Activated naive CD8-positive, alpha-beta T cell treated with anti-CD3 and anti-CD28 coated beads, Interleukin-2, amount 50 U/mL, for 24 hours (primary cell): ENCODE measurements around the gene CR2.
"Not testable (repeated sequence)": the region's sequence is repeated elsewhere in the genome, so short reads cannot be mapped to it uniquely, and the experiment has no call there.

Experiments
- ATAC-seq: fragments of 150-1000 bp; cut with Tn5 transposase; one replicate; pipeline ENCODE4 v1.10.0; 2021
- DNase-seq: peaks from one replicate; pipeline ENCODE4 v3.0.0; 2021
- H3K27ac Mint-ChIP-seq: one replicate; pipeline ENCODE4 v1.8.0; 2021; ENCODE audit warnings: mild to moderate bottlenecking, mixed read lengths
- H3K27me3 Mint-ChIP-seq: one replicate; pipeline ENCODE4 v1.8.0; 2021; ENCODE audit warnings: mixed read lengths
- H3K36me3 Mint-ChIP-seq: one replicate; pipeline ENCODE4 v1.8.0; 2021; ENCODE audit warnings: low read depth, mixed read lengths
- H3K4me1 Mint-ChIP-seq: one replicate; pipeline ENCODE4 v1.8.0; 2021; ENCODE audit warnings: mixed read lengths
- H3K4me3 Mint-ChIP-seq: one replicate; pipeline ENCODE4 v1.8.0; 2021; ENCODE audit warnings: mild to moderate bottlenecking, moderate library complexity, mixed read lengths
- H3K9me3 Mint-ChIP-seq: one replicate; pipeline ENCODE4 v1.8.0; 2021; ENCODE audit warnings: mixed read lengths

CR2 gene

GRCh38 chr1:207428783-207429182, 25.3 kb upstream of the CR2 start:
- no peak overlapping the region for H3K27ac Mint-ChIP-seq
- no peak overlapping the region for H3K4me3 Mint-ChIP-seq
- peaks cover 26% of the 10 kb centered on the region for H3K4me1 Mint-ChIP-seq
- no peak for ATAC-seq
- DNase-seq = no peak
- no peaks in the 10 kb centered on the region for H3K9me3 Mint-ChIP-seq
- no peaks in the 10 kb centered on the region for H3K36me3 Mint-ChIP-seq
- peaks cover 13% of the 10 kb centered on the region for H3K27me3 Mint-ChIP-seq

- no peak overlapping the region for H3K27ac Mint-ChIP-seq
- ATAC-seq = no peak
These were observed 24.2 kb upstream of the CR2 start for GRCh38 chr1:207429963-207430362.

GRCh38 chr1:207430602-207431001, 23.5 kb upstream of the CR2 start:
- H3K36me3 Mint-ChIP-seq = no peaks in the 10 kb centered on the region
- H3K9me3 Mint-ChIP-seq = no peaks in the 10 kb centered on the region
- peaks cover 25% of the 10 kb centered on the region for H3K4me1 Mint-ChIP-seq
- no peak overlapping the region for H3K4me3 Mint-ChIP-seq
- ATAC-seq = no peak
- no peak overlapping the region for H3K27ac Mint-ChIP-seq
- no peak for DNase-seq
- peaks cover 13% of the 10 kb centered on the region for H3K27me3 Mint-ChIP-seq

More at GRCh38 chr1:207429963-207430362, 24.2 kb upstream of the CR2 start:
- peaks cover 13% of the 10 kb centered on the region for H3K27me3 Mint-ChIP-seq
- no peaks in the 10 kb centered on the region for H3K9me3 Mint-ChIP-seq
- no peak overlapping the region for H3K4me3 Mint-ChIP-seq
- H3K4me1 Mint-ChIP-seq = peaks cover 25% of the 10 kb centered on the region
- no peak for DNase-seq
- no peaks in the 10 kb centered on the region for H3K36me3 Mint-ChIP-seq

- H3K36me3 Mint-ChIP-seq = no peaks in the 10 kb centered on the region
- DNase-seq (no peak), ATAC-seq (no peak)
- H3K9me3 Mint-ChIP-seq = no peaks in the 10 kb centered on the region
- H3K27ac Mint-ChIP-seq = no peak overlapping the region
- H3K4me3 Mint-ChIP-seq = no peak overlapping the region
- peaks cover 13% of the 10 kb centered on the region for H3K27me3 Mint-ChIP-seq
- peaks cover 31% of the 10 kb centered on the region for H3K4me1 Mint-ChIP-seq
These were observed 22.6 kb upstream of the CR2 start for GRCh38 chr1:207431508-207431907.

GRCh38 chr1:207433435-207433834, 20.7 kb upstream of the CR2 start:
- H3K9me3 Mint-ChIP-seq = no peaks in the 10 kb centered on the region
- ATAC-seq (no peak), DNase-seq (no peak)
- peaks cover 6% of the 10 kb centered on the region for H3K27me3 Mint-ChIP-seq
- no peak overlapping the region for H3K4me3 Mint-ChIP-seq
- H3K36me3 Mint-ChIP-seq = no peaks in the 10 kb centered on the region
- H3K4me1 Mint-ChIP-seq = peaks cover 24% of the 10 kb centered on the region
- no peak overlapping the region for H3K27ac Mint-ChIP-seq

GRCh38 chr1:207436746-207437145, 17.4 kb upstream of the CR2 start:
- ATAC-seq, H3K9me3 Mint-ChIP-seq, DNase-seq, H3K36me3 Mint-ChIP-seq, H3K27ac Mint-ChIP-seq, H3K4me1 Mint-ChIP-seq, H3K4me3 Mint-ChIP-seq, H3K27me3 Mint-ChIP-seq: not testable (repeated sequence)

GRCh38 chr1:207440626-207441025, 13.5 kb upstream of the CR2 start:
- DNase-seq (no peak), ATAC-seq (no peak)
- Mint-ChIP-seq H3K9me3 (no peaks in the 10 kb centered on the region), H3K36me3 (no peaks in the 10 kb centered on the region), H3K4me3 (no peak overlapping the region), H3K4me1 (peaks cover 8% of the 10 kb centered on the region), H3K27me3 (no peaks in the 10 kb centered on the region), H3K27ac (no peak overlapping the region)

GRCh38 chr1:207444514-207445217, 9.5 kb upstream of the CR2 start:
- Mint-ChIP-seq H3K4me3 (no peak overlapping the region), H3K27me3 (peaks cover under 1% of the 10 kb centered on the region), H3K36me3 (no peaks in the 10 kb centered on the region), H3K27ac (no peak overlapping the region), H3K4me1 (peaks cover 3% of the 10 kb centered on the region), H3K9me3 (no peaks in the 10 kb centered on the region)
- ATAC-seq (no peak), DNase-seq (no peak)

- Mint-ChIP-seq H3K9me3 (no peaks in the 10 kb centered on the region), H3K27ac (no peak overlapping the region), H3K4me3 (peak overlapping the region; percentile 68), H3K36me3 (no peaks in the 10 kb centered on the region), H3K4me1 (peaks cover 14% of the 10 kb centered on the region), H3K27me3 (peaks cover 13% of the 10 kb centered on the region)
- DNase-seq = no peak
- no peak for ATAC-seq
These were observed 450 bp upstream of the CR2 start for GRCh38 chr1:207453710-207454045.

GRCh38 chr1:207455183-207455754, 1.1 kb downstream of the CR2 start:
- H3K4me3 Mint-ChIP-seq = peak overlapping the region; percentile 68
- no peaks in the 10 kb centered on the region for H3K36me3 Mint-ChIP-seq
- H3K27ac Mint-ChIP-seq = peak overlapping the region; percentile 45
- no peaks in the 10 kb centered on the region for H3K9me3 Mint-ChIP-seq
- ATAC-seq = peak; percentile 29
- no peak for DNase-seq
- H3K4me1 Mint-ChIP-seq = peaks cover 24% of the 10 kb centered on the region
- peaks cover 9% of the 10 kb centered on the region for H3K27me3 Mint-ChIP-seq

GRCh38 chr1:207458414-207458813, 4.3 kb downstream of the CR2 start:
- H3K4me3 Mint-ChIP-seq = no peak overlapping the region
- H3K36me3 Mint-ChIP-seq = no peaks in the 10 kb centered on the region

GRCh38 chr1:207459008-207459407, 4.9 kb downstream of the CR2 start:
- Mint-ChIP-seq H3K9me3 (no peaks in the 10 kb centered on the region), H3K27ac (no peak overlapping the region), H3K27me3 (peaks cover 5% of the 10 kb centered on the region), H3K4me3 (no peak overlapping the region), H3K4me1 (peaks cover 55% of the 10 kb centered on the region), H3K36me3 (no peaks in the 10 kb centered on the region)
- DNase-seq (no peak), ATAC-seq (no peak)

More at GRCh38 chr1:207458414-207458813, 4.3 kb downstream of the CR2 start:
- DNase-seq = no peak
- Mint-ChIP-seq H3K27ac (no peak overlapping the region), H3K9me3 (no peaks in the 10 kb centered on the region), H3K27me3 (peaks cover 5% of the 10 kb centered on the region), H3K4me1 (peaks cover 53% of the 10 kb centered on the region)
- ATAC-seq = no peak

GRCh38 chr1:207461649-207462048, 7.5 kb downstream of the CR2 start:
- DNase-seq = no peak
- Mint-ChIP-seq H3K27me3 (no peaks in the 10 kb centered on the region), H3K9me3 (no peaks in the 10 kb centered on the region), H3K27ac (no peak overlapping the region), H3K36me3 (no peaks in the 10 kb centered on the region), H3K4me1 (peaks cover 44% of the 10 kb centered on the region), H3K4me3 (no peak overlapping the region)
- ATAC-seq = no peak

- no peaks in the 10 kb centered on the region for H3K27me3 Mint-ChIP-seq
- no peaks in the 10 kb centered on the region for H3K9me3 Mint-ChIP-seq
- no peaks in the 10 kb centered on the region for H3K36me3 Mint-ChIP-seq
- DNase-seq (no peak), ATAC-seq (no peak)
- no peak overlapping the region for H3K4me3 Mint-ChIP-seq
- H3K27ac Mint-ChIP-seq = no peak overlapping the region
- peaks cover 46% of the 10 kb centered on the region for H3K4me1 Mint-ChIP-seq
These were observed 8.4 kb downstream of the CR2 start for GRCh38 chr1:207462535-207462934.

- H3K9me3 Mint-ChIP-seq = no peaks in the 10 kb centered on the region
- no peak for DNase-seq
- H3K4me3 Mint-ChIP-seq = no peak overlapping the region
- H3K27me3 Mint-ChIP-seq = no peaks in the 10 kb centered on the region
- ATAC-seq = peak; percentile 84
- peaks cover 46% of the 10 kb centered on the region for H3K4me1 Mint-ChIP-seq
- H3K27ac Mint-ChIP-seq = no peak overlapping the region
- no peaks in the 10 kb centered on the region for H3K36me3 Mint-ChIP-seq
These were observed 8.9 kb downstream of the CR2 start for GRCh38 chr1:207463021-207463420.
